Body of pancreas (tissue), 4 donors: ENCODE results near the gene C19orf73.

Source experiments
- POLR2A ChIP-seq, 3 donors: fragments of 450-650 bp; IDR thresholded peaks; one replicate each; pipeline ENCODE4 v1.6.1; 2016; ENCODE audit warnings: antibody characterized with exemption in 3 of 3, mild to moderate bottlenecking in 2 of 3
- TF ChIP-seq, protein P1 (sequence below), 7 experiments: fragments of 450-650 bp in 4 of 7; fragments of 200-600 bp in 3 of 7; sonication (generic) in 3 of 7; IDR thresholded peaks; one replicate each; pipeline ENCODE4 v1.5.1; 2016 to 2019; ENCODE audit warnings: antibody characterized with exemption in 7 of 7

DNA sequence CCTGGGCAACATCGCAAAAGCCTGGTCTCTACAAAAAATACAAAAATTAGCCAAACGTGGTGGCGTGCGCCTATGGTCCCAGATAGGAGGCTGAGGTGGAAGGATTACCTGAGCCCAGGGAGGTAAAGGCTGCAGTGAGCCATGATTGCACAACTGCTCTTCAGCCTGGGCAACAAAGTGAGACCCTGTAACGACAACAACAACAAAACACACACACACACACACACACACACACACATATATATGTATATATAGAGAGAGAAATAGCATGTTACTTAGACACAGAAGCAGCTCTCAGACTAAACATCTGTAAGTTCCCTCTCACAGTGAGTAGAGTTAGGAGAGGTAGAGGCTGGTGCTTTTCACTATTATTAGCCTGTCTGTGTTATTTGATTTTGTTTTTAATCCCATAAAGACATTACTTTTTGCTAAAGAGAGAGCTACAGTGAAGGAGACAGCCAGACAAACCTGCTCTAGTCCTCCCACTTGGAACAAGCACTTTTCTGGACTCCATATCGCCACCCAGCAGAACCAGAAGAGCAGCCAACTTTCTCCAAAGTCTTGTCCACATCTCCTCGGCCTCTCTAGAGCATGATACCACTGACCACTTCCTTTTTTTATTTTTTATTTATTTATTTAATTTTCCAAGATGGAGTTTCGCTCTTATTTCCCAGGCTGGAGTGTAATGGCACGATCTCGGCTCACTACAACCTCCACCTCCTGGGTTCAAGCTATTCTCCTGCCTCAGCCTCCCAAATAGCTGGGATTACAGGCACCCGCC, 7.5 kb downstream of the C19orf73 start:
- TF ChIP-seq, protein P1, sequence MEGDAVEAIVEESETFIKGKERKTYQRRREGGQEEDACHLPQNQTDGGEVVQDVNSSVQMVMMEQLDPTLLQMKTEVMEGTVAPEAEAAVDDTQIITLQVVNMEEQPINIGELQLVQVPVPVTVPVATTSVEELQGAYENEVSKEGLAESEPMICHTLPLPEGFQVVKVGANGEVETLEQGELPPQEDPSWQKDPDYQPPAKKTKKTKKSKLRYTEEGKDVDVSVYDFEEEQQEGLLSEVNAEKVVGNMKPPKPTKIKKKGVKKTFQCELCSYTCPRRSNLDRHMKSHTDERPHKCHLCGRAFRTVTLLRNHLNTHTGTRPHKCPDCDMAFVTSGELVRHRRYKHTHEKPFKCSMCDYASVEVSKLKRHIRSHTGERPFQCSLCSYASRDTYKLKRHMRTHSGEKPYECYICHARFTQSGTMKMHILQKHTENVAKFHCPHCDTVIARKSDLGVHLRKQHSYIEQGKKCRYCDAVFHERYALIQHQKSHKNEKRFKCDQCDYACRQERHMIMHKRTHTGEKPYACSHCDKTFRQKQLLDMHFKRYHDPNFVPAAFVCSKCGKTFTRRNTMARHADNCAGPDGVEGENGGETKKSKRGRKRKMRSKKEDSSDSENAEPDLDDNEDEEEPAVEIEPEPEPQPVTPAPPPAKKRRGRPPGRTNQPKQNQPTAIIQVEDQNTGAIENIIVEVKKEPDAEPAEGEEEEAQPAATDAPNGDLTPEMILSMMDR (IDR thresholded peaks at IDR 0.05): no peak
- TF ChIP-seq POLR2A (IDR thresholded peaks at IDR 0.05): no peak
